Peyer's patch (tissue), 4 donors: ENCODE results near the gene SHLD2.

Source experiments
- POLR2A ChIP-seq, 2 donors: fragments of 450-650 bp; IDR thresholded peaks; one replicate each; pipeline ENCODE4 v1.5.1; 2017; ENCODE audit warnings: antibody characterized with exemption in 2 of 2, mild to moderate bottlenecking in 2 of 2, moderate library complexity in 2 of 2
- TF ChIP-seq, protein P1 (sequence below), 6 experiments: fragments of 450-650 bp in 4 of 6; fragments of 200-600 bp in 2 of 6; sonication (generic) in 1 of 6; IDR thresholded peaks; one replicate each; pipeline ENCODE4 v1.5.1; 2017 to 2019; ENCODE audit warnings: antibody characterized with exemption in 6 of 6, mild to moderate bottlenecking in 3 of 6, moderate library complexity in 1 of 6

DNA sequence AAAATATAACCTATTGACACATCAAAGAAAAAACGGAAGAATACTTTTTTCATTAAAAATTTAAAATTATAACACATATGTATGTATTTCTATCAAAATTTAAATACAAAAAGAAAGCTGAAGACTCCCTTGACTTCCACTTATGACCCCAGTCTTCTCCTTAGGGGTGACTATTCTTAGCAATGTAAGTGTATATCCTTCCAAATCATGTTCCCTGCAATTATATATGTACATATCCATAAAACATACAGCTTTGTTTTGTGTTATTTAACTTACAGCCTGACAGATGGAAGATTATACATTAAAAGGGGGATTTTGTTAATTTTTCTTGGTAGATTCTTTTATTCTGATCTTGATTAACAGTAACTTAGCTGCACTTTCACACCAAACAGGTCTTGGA is 9.5 kb upstream of the SHLD2 start:
- TF ChIP-seq POLR2A (IDR thresholded peaks at IDR 0.05) = no peak
- TF ChIP-seq, protein P1, sequence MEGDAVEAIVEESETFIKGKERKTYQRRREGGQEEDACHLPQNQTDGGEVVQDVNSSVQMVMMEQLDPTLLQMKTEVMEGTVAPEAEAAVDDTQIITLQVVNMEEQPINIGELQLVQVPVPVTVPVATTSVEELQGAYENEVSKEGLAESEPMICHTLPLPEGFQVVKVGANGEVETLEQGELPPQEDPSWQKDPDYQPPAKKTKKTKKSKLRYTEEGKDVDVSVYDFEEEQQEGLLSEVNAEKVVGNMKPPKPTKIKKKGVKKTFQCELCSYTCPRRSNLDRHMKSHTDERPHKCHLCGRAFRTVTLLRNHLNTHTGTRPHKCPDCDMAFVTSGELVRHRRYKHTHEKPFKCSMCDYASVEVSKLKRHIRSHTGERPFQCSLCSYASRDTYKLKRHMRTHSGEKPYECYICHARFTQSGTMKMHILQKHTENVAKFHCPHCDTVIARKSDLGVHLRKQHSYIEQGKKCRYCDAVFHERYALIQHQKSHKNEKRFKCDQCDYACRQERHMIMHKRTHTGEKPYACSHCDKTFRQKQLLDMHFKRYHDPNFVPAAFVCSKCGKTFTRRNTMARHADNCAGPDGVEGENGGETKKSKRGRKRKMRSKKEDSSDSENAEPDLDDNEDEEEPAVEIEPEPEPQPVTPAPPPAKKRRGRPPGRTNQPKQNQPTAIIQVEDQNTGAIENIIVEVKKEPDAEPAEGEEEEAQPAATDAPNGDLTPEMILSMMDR (IDR thresholded peaks at IDR 0.05) = no peak
